BLaER1 treated with 17β-estradiol and CSF1 and Interleukin-3, amounts not matched to agents 10 nM and 100 nM (cell line): Measurements from ENCODE around the gene BRSK2.
"Not testable (repeated sequence)": the region's sequence is repeated elsewhere in the genome, so short reads cannot be mapped to it uniquely, and the experiment has no call there.

ENCODE experiments used
- H3K27ac ChIP-seq, 11 experiments: shearing (Covaris generic); formaldehyde crosslinking; 2 replicates each; pipeline ENCODE4 v1.8.1; 2022
- H3K27me3 ChIP-seq, 11 experiments: shearing (Covaris generic); formaldehyde crosslinking; 2 replicates each; pipeline ENCODE4 v1.8.1; 2022
- H3K36me3 ChIP-seq, 11 experiments: shearing (Covaris generic); formaldehyde crosslinking; 2 replicates each; pipeline ENCODE4 v1.8.1; 2022
- H3K4me1 ChIP-seq, 10 experiments: shearing (Covaris generic); formaldehyde crosslinking; 2 replicates each; pipeline ENCODE4 v1.8.1; 2022
- H3K4me2 ChIP-seq, 11 experiments: shearing (Covaris generic); formaldehyde crosslinking; 2 replicates each; pipeline ENCODE4 v1.8.1; 2022
- H3K4me3 ChIP-seq, 10 experiments: shearing (Covaris generic); formaldehyde crosslinking; 2 replicates each; pipeline ENCODE4 v1.8.1; 2022
- H3K9ac ChIP-seq, 11 experiments: shearing (Covaris generic); formaldehyde crosslinking; 2 replicates each; pipeline ENCODE4 v1.8.1; 2022
- H3K9me3 ChIP-seq, 11 experiments: shearing (Covaris generic); formaldehyde crosslinking; replicated peaks in 1 of 11; 2 replicates each; pipeline ENCODE4 v1.8.1; 2022
- H4K20me1 ChIP-seq, 11 experiments: shearing (Covaris generic); formaldehyde crosslinking; 2 replicates each; pipeline ENCODE4 v1.8.1; 2022
- Cebpa-rat ChIP-seq, 11 experiments: shearing (Covaris generic); IDR thresholded peaks; 2 replicates each; pipeline ENCODE4 v1.8.1; 2022

Gene BRSK2

DNA sequence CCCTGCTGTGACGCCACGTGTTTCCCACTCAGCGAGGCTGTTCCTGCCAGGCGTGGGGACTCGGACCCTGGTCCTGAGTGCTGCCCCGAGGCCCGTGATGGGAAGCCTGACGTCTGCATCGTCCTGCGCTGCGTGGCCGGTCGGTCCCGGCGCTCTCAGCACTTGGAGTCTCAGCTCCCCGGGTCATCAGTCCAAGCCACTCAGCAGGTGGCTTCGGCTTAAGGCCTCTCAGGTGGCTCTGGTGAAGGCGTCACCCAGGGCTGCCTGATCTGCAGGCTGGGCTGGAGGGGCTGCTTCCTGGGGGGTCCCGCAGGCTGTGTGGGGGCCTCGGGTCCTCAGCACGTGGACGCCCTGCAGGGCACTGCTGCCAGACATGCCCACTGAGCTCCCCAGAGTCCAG lies 35.3 kb downstream of the BRSK2 start:
- peaks cover 0 to 15% (median 5%) of the 10 kb centered on the region in 10 experiments; a peak in 8 of 20 replicates for H3K4me1 ChIP-seq
- H3K4me3 ChIP-seq = no peak overlapping the region
- H3K27me3 ChIP-seq = peaks cover 0 to 25% (median 9%) of the 10 kb centered on the region in 11 experiments; a peak in 10 of 22 replicates
- peaks cover under 1 to 7% (median 2%) of the 10 kb centered on the region in 11 experiments; a peak in 19 of 22 replicates for H3K9me3 ChIP-seq
- H3K27ac ChIP-seq = no peak overlapping the region
- H3K9ac ChIP-seq = no peak overlapping the region
- no peaks in the 10 kb centered on the region for H3K36me3 ChIP-seq
- peaks cover 0 to 48% (median 10%) of the 10 kb centered on the region in 11 experiments; a peak in 7 of 22 replicates for H4K20me1 ChIP-seq
- TF ChIP-seq Cebpa-rat (IDR thresholded peaks at IDR 0.05) = no peak
- peak overlapping the region in 5 of 11 experiments; percentile 1 to 41 (median 25); a peak in 5 of 22 replicates for H3K4me2 ChIP-seq

DNA sequence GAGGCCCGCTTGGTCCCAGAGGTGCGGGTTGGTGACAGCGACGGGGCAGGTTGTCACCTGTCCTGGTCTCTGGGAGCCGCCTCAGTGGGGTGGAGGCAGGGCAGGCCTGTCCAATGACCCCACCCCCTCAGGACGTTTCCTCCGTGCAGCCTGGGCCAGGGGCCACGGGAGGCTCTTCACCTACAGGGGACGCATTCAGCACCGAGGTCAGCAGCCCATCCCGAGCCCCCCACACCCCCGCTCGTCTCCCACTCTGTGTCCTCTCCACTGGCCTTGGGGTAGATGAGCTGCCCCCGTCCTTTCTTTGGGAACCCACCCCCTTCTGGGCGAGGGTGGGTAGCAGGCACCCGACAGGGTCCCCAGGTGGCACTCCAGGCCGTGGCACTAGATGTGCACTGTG lies 35.7 kb downstream of the BRSK2 start:
- Histone ChIP-seq H3K27ac (no peak overlapping the region), H3K27me3 (peaks cover 0 to 25% (median 9%) of the 10 kb centered on the region in 11 experiments; a peak in 10 of 22 replicates), H3K9me3 (peaks cover 0 to 2% (median 0%) of the 10 kb centered on the region in 11 experiments; a peak in 4 of 22 replicates), H3K9ac (no peak overlapping the region), H3K4me2 (peak overlapping the region in 5 of 11 experiments; percentile 1 to 41 (median 25); a peak in 4 of 22 replicates), H3K36me3 (no peaks in the 10 kb centered on the region), H4K20me1 (peaks cover 0 to 48% (median 10%) of the 10 kb centered on the region in 11 experiments; a peak in 7 of 22 replicates), H3K4me1 (peaks cover 0 to 15% (median 5%) of the 10 kb centered on the region in 10 experiments; a peak in 8 of 20 replicates), H3K4me3 (no peak overlapping the region)
- no peak for TF ChIP-seq Cebpa-rat (IDR thresholded peaks at IDR 0.05)

DNA sequence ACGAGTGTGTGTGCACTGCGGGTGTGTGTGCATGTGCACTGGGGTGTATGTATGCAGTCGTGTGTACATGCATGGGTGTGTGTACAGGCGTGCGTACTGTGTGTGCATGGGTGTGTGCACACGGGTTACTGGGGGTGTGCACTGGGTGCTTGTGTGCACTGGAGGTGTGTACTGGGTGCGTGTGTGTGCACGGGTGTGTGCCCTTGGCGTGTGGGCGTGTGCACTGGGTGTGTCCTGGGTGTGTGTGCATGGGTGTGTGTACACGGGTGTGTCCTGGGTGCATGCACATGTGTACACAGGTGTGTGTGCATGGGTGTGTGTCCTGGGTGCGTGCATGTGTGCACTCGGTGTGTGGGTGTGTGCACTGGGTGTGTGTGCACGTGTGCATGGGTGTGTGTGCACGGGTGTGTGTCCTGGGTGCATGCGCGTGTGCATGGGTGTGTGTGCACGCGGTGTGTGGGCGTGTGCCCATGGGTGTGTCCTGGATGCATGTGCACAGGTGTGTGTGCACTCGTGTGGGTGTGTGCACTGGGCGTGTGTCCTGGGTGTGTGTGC lies 39.1 kb downstream of the BRSK2 start:
- no peak for TF ChIP-seq Cebpa-rat (IDR thresholded peaks at IDR 0.05)
- peaks cover 0 to 7% (median 5%) of the 10 kb centered on the region in 10 experiments; a peak in 7 of 20 replicates for H3K4me1 ChIP-seq
- no peak overlapping the region for H3K27ac ChIP-seq
- H3K36me3 ChIP-seq = no peaks in the 10 kb centered on the region
- H4K20me1 ChIP-seq = peaks cover 0 to 42% (median 10%) of the 10 kb centered on the region in 11 experiments; a peak in 9 of 22 replicates
- H3K4me2 ChIP-seq = no peak overlapping the region
- no peaks in the 10 kb centered on the region for H3K9me3 ChIP-seq
- no peak overlapping the region for H3K9ac ChIP-seq
- H3K27me3 ChIP-seq = peaks cover 0 to 33% (median 9%) of the 10 kb centered on the region in 11 experiments; a peak in 13 of 22 replicates
- H3K4me3 ChIP-seq = no peak overlapping the region

DNA sequence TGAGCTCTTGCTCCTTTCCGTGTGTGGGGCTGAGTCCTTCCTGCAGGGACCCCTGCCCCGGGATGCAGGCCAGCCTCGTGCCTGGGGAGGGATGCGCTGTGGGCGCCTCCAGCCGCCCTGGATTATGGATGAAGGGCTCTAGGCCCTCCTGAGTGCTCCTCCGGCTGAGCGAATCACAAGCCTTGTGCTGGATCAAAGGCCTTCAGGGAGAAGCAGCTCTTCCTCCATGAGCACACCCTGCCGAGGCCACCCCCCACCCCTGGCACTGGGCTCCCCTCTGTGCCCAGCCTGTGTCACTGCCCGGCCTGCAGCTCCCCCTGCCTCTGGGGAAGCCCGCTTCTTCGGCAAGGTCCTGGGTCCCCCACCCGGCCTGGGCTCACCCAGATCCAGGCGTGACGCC lies 43.8 kb downstream of the BRSK2 start:
- TF ChIP-seq Cebpa-rat (IDR thresholded peaks at IDR 0.05) = no peak
- peaks cover 0 to 12% (median 7%) of the 10 kb centered on the region in 11 experiments; a peak in 8 of 22 replicates for H3K27me3 ChIP-seq

DNA sequence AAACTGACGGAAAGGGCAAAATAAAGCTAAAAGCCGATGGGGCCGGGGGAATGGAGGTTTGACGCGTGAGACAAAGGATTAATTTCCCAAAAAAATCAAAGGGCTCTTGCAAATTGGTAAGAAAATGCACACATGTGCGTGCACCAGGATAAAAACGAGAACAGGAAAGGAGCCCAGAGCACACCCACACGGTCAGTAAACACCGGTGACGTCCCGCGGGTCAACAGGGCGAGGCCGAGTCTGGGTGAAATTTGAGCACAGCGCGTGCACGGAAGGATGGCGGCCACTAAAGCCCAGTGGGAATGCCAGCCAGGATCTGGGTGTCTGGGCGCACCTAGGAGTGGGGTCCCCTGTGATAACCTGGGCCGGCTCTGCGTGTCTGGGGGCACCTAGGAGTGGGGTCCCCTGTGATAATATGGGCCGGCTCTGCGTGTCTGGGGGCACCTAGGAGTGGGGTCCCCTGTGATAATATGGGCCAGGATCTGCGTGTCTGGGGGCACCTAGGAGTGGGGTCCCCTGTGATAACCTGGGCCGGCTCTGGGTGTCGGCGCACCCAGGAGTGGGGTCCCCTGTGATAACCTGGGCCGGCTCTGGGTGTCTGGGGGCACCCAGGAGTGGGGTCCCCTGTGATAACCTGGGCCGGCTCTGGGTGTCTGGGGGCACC lies 44.4 kb downstream of the BRSK2 start:
- peaks cover 0 to 35% (median 0%) of the 10 kb centered on the region in 11 experiments; a peak in 8 of 22 replicates for H4K20me1 ChIP-seq
- no peak overlapping the region for H3K27ac ChIP-seq
- peaks cover 0 to 27% (median 16%) of the 10 kb centered on the region in 10 experiments; a peak in 16 of 20 replicates for H3K4me1 ChIP-seq
- H3K4me3 ChIP-seq = no peak overlapping the region
- no peak for TF ChIP-seq Cebpa-rat (IDR thresholded peaks at IDR 0.05)
- no peak overlapping the region for H3K9ac ChIP-seq
- H3K4me2 ChIP-seq = no peak overlapping the region
- peaks cover 0 to 12% (median 7%) of the 10 kb centered on the region in 11 experiments; a peak in 8 of 22 replicates for H3K27me3 ChIP-seq
- H3K36me3 ChIP-seq = no peaks in the 10 kb centered on the region
- H3K9me3 ChIP-seq = no peaks in the 10 kb centered on the region

More for the DNA sequence above, 43.8 kb downstream of the BRSK2 start:
- Histone ChIP-seq H4K20me1 (peaks cover 0 to 33% (median 0%) of the 10 kb centered on the region in 11 experiments; a peak in 8 of 22 replicates), H3K4me2 (no peak overlapping the region), H3K4me1 (peaks cover 0 to 23% (median 16%) of the 10 kb centered on the region in 10 experiments; a peak in 16 of 20 replicates), H3K4me3 (no peak overlapping the region), H3K36me3 (no peaks in the 10 kb centered on the region), H3K9ac (no peak overlapping the region), H3K9me3 (no peaks in the 10 kb centered on the region), H3K27ac (no peak overlapping the region)

DNA sequence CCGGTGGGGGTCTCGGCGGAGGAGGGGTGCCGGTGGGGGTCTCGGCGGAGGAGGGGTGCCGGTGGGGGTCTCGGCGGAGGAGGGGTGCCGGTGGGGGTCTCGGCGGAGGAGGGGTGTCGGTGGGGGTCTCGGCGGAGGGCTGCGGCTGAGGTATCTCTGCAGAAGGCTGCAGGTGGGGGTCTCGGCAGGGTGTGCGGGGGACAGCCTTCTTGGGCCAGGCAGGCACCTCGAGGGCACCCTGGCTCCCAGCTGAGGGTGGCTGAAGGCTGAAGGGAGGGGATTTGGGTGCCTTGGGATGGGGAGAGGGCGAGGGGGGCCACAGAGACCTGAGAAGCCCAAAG lies 45.7 kb downstream of the BRSK2 start:
- Histone ChIP-seq H3K27me3 (peaks cover 0 to 12% (median 7%) of the 10 kb centered on the region in 11 experiments; a peak in 8 of 22 replicates), H3K4me2 (peak overlapping the region in 7 of 11 experiments; percentile 31 to 61 (median 53); a peak in 9 of 22 replicates), H4K20me1 (peaks cover 0 to 40% (median 0%) of the 10 kb centered on the region in 11 experiments; a peak in 8 of 22 replicates), H3K4me1 (peaks cover 0 to 37% (median 20%) of the 10 kb centered on the region in 10 experiments; a peak in 16 of 20 replicates)
- H3K36me3 ChIP-seq, H3K9me3 ChIP-seq, H3K27ac ChIP-seq, H3K4me3 ChIP-seq, H3K9ac ChIP-seq: not testable (repeated sequence)

DNA sequence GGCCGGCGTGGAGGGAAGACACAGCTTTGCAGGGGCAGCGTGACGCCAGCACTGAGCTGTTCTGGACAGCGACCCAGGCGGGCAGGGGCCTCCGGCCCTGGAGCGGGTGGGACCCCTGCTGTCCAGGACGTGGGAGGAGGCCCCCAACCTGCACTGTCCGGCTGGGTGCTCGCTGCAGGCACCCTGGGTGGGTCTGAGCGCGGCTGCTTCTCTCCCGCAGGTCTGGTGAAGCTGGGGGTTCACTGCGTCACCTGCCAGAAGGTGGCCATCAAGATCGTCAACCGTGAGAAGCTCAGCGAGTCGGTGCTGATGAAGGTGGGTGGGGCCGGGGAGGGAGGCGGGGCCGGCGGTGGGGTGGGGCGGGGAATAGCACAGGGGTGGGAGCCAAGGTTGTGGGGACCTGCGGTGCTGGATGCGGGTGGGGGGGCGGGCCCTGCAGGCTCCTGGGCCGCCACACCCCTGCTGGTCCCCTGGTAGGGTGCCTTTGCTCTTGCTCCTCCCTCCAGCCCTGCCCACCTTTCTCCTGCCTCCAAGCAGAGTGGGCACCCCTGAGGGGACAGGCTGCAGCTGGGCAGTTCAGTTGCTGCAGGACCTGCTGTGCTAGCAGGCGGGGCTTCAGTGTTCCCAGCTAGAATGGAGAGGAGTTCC lies 46.2 kb downstream of the BRSK2 start:
- TF ChIP-seq Cebpa-rat (IDR thresholded peaks at IDR 0.05) = no peak
- H3K9me3 ChIP-seq = no peaks in the 10 kb centered on the region
- H3K36me3 ChIP-seq = no peaks in the 10 kb centered on the region
- H4K20me1 ChIP-seq = peaks cover 0 to 40% (median 0%) of the 10 kb centered on the region in 11 experiments; a peak in 8 of 22 replicates
- H3K4me3 ChIP-seq = no peak overlapping the region
- peaks cover 0 to 39% (median 21%) of the 10 kb centered on the region in 10 experiments; a peak in 16 of 20 replicates for H3K4me1 ChIP-seq
- H3K27me3 ChIP-seq = peaks cover 0 to 12% (median 7%) of the 10 kb centered on the region in 11 experiments; a peak in 8 of 22 replicates
- H3K4me2 ChIP-seq = peak overlapping the region in 10 of 11 experiments; percentile 29 to 82 (median 65); a peak in 19 of 22 replicates
- H3K27ac ChIP-seq = no peak overlapping the region
- H3K9ac ChIP-seq = peak overlapping the region in 2 of 11 experiments; percentile 28 to 35; a peak in 1 of 22 replicates

DNA sequence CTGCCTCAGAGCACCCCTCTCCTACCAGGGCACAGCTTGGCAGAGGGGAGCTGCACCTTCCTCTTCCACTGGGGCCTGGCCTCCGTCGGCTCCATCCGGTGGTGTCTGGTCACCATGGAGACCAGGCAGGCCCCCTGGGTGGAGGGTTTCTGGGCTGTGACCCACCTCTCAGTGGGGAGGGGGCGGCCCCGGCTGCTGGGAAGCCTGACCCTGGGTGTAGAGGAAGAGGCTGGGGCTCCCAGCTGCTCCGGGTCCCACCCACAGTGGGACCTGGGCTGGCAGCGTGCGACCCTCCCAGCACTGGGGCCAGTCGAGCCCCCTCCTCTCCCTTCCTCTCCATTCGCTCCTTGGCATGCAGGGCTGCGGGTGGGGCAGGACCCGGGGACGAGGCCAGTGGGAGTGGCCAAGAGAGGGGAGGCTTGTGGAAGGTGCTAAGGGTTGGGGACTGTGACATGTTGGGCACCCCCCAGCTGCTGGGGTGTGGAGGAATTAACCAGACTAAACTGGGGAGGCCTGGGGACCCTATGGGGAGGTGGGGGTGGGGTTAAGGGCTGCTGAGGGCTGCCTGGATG lies 46.8 kb downstream of the BRSK2 start:
- Histone ChIP-seq H3K27ac (no peak overlapping the region), H3K9ac (peak overlapping the region in 3 of 11 experiments; percentile 26 to 35 (median 28); a peak in 1 of 22 replicates), H3K36me3 (no peaks in the 10 kb centered on the region), H4K20me1 (peaks cover 0 to 40% (median 0%) of the 10 kb centered on the region in 11 experiments; a peak in 8 of 22 replicates), H3K9me3 (no peaks in the 10 kb centered on the region), H3K4me2 (peak overlapping the region in 10 of 11 experiments; percentile 29 to 82 (median 65); a peak in 19 of 22 replicates), H3K4me1 (peaks cover 0 to 39% (median 21%) of the 10 kb centered on the region in 10 experiments; a peak in 16 of 20 replicates), H3K4me3 (no peak overlapping the region), H3K27me3 (peaks cover 0 to 12% (median 7%) of the 10 kb centered on the region in 11 experiments; a peak in 8 of 22 replicates)
- TF ChIP-seq Cebpa-rat (IDR thresholded peaks at IDR 0.05) = no peak
